Measurements from ENCODE around the gene ADD2. TPM values are rescaled to one million over a fixed set of nuclear protein-coding genes. Genes with fewer than 3 reads are reported as not detected.
A peak's percentile ranks its signal among the peaks of the same experiment; 100 is the strongest.

ADD2 gene
- total RNA-seq, 1 experiment from 2014 or later: 4.4 TPM

GRCh38 chr2:70709275-70710037 lies 58.5 kb downstream of the ADD2 start:
- Histone ChIP-seq H2AFZ (ENCODE audit: low read length) (no peak overlapping the region), H4K20me1 (ENCODE audit: low read length) (no peaks in the 10 kb centered on the region), H3K79me2 (ENCODE audit: low read length) (no peaks in the 10 kb centered on the region), H3K4me3 (ENCODE audit: low read length) (no peak overlapping the region), H3K27ac (ENCODE audit: low read length) (no peak overlapping the region), H3F3A (ENCODE audit: low read length, unreplicated experiment) (no peaks in the 10 kb centered on the region), H3K9me2 (replicated peaks; ENCODE audit: low read length) (no peaks in the 10 kb centered on the region), H3K9me3 (ENCODE audit: low read length) (no peaks in the 10 kb centered on the region), H3K27me3 (ENCODE audit: low read length) (peaks cover 9% of the 10 kb centered on the region; the same call in 1 of the 2 replicates), H3K9ac (ENCODE audit: low read length) (no peak overlapping the region), H3K4me2 (ENCODE audit: low read length) (no peak overlapping the region), H3K36me3 (ENCODE audit: low read depth, low read length) (no peaks in the 10 kb centered on the region), H3K4me1 (ENCODE audit: insufficient read depth, low read length) (no peaks in the 10 kb centered on the region)
- CTCF ChIA-PET: no interaction called here
- DNase-seq: peak; percentile 2
- BruUV-seq (replicated peaks): no TSS peak
- POLR2A ChIA-PET (ENCODE audit: unreplicated experiment): no interaction called here
- intact Hi-C loops (cut with micrococcal nuclease): no loop called here
- ATAC-seq: no peak
- no peak for TF ChIP-seq EZH2 (IDR thresholded peaks at IDR 0.05; ENCODE audit: low read length, unreplicated experiment)
- TF ChIP-seq EZH2phosphoT487 (IDR thresholded peaks at IDR 0.05; ENCODE audit: borderline replicate concordance, low read length): no peak
- TF ChIP-seq CTCF (conservative IDR thresholded peaks at IDR 0.05; ENCODE audit: low read depth, low read length): no peak

- TF ChIP-seq CTCF (conservative IDR thresholded peaks at IDR 0.05; ENCODE audit: low read depth, low read length): no peak
- no peak for TF ChIP-seq EZH2phosphoT487 (IDR thresholded peaks at IDR 0.05; ENCODE audit: borderline replicate concordance, low read length)
- TF ChIP-seq EZH2 (IDR thresholded peaks at IDR 0.05; ENCODE audit: low read length, unreplicated experiment): no peak
- no peaks in the 10 kb centered on the region for H3K9me3 ChIP-seq (ENCODE audit: low read length)
- intact Hi-C loops (cut with micrococcal nuclease): no loop called here
- no TSS peak for BruUV-seq (replicated peaks)
- no peaks in the 10 kb centered on the region for H4K20me1 ChIP-seq (ENCODE audit: low read length)
- no peak for ATAC-seq
- no peaks in the 10 kb centered on the region for H3K36me3 ChIP-seq (ENCODE audit: low read depth, low read length)
- no peaks in the 10 kb centered on the region for H3F3A ChIP-seq (ENCODE audit: low read length, unreplicated experiment)
- no peaks in the 10 kb centered on the region for H3K9me2 ChIP-seq (replicated peaks; ENCODE audit: low read length)
- H3K27me3 ChIP-seq (ENCODE audit: low read length): peaks cover under 1% of the 10 kb centered on the region; the same call in 1 of the 2 replicates
- no peaks in the 10 kb centered on the region for H3K79me2 ChIP-seq (ENCODE audit: low read length)
- no peak overlapping the region for H3K9ac ChIP-seq (ENCODE audit: low read length)
- no peaks in the 10 kb centered on the region for H3K4me1 ChIP-seq (ENCODE audit: insufficient read depth, low read length)
- ChIA-PET POLR2A (ENCODE audit: unreplicated experiment) (no interaction called here), CTCF (no interaction called here)
- no peak overlapping the region for H3K4me3 ChIP-seq (ENCODE audit: low read length)
- H3K4me2 ChIP-seq (ENCODE audit: low read length): no peak overlapping the region
- DNase-seq: peak; percentile 25
- H2AFZ ChIP-seq (ENCODE audit: low read length): no peak overlapping the region
- no peak overlapping the region for H3K27ac ChIP-seq (ENCODE audit: low read length)
Observed at GRCh38 chr2:70708376-70709199, 59.4 kb downstream of the ADD2 start.

Data from PC-3 (cell line).